ENCODE measurements around the gene SMIM21.

SMIM21 gene

DNA sequence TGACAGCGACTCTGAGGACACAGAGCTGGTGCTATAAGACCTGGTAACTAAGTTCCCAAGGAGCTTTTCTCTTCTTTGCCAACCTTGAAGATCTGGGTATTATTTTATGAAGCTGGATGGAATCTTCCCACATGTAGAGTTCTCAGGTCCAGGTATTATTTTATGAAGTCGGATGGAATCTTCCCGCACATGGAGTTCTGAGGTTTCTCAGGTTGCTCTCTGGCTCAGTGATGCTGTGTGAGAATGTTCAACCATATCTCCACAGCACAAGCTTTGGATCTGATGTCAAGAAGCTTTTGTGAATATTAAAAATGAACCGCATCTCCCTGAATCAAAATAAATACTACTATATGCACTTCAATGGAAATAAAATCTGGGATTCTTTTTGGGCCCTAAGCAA, at the start of gene SMIM21:
TSS of gene SMIM21 (minus strand) at position 101 of the 400 bp plus-strand sequence. CDS start 140 bp downstream, outside the sequence.
- H3K4me2 ChIP-seq, result no peak within 1 kb of the TSS
- H3K27ac ChIP-seq, result no peak within 1 kb of the TSS
- H4K20me1 ChIP-seq, result no peaks in the 10 kb centered on the region
- H3K4me3 ChIP-seq, result no peak within 1 kb of the TSS
- H3K27me3 ChIP-seq, result peaks cover 0 to 3% (median 0%) of the 10 kb centered on the region in 11 experiments; a peak in 1 of 22 replicates
- no peak within 1 kb of the TSS for H3K9ac ChIP-seq
- no peak for TF ChIP-seq Cebpa-rat (IDR thresholded peaks at IDR 0.05)
- no peaks in the 10 kb centered on the region for H3K4me1 ChIP-seq
- no peaks in the 10 kb centered on the region for H3K36me3 ChIP-seq
- 0 out of 22 replicates have a peak, but pooled peaks cover 0 to under 1% (median 0%) of the 10 kb centered on the region in 11 experiments for H3K9me3 ChIP-seq (replicated peaks in 1 of 11)

DNA sequence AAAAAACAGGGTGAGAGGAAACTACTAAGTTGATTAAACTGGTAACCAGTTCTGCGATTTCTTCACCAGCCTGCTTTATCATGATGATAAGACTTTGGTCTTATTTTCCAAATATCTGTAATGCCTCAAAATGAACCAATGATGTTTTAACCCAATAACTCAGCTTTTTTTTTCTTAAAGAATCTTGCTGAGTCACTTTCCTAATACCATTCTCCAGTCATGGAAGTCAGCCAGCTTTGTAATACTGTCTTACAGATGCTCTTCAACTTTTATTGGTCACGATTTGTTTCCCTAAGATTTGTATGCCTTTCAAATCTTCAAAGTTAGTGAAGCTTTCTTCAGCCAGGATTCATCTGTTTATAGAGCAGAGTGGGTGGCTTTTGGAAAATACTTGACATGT, 47.7 kb upstream of the SMIM21 start:
- Histone ChIP-seq H3K27me3 (no peaks in the 10 kb centered on the region), H3K9ac (no peak overlapping the region), H4K20me1 (no peaks in the 10 kb centered on the region), H3K36me3 (no peaks in the 10 kb centered on the region), H3K9me3 (replicated peaks in 1 of 11) (no peaks in the 10 kb centered on the region), H3K27ac (no peak overlapping the region), H3K4me1 (peaks cover 0 to 11% (median 0%) of the 10 kb centered on the region in 10 experiments; a peak in 1 of 20 replicates), H3K4me3 (no peak overlapping the region), H3K4me2 (no peak overlapping the region)
- TF ChIP-seq Cebpa-rat (IDR thresholded peaks at IDR 0.05), result no peak

DNA sequence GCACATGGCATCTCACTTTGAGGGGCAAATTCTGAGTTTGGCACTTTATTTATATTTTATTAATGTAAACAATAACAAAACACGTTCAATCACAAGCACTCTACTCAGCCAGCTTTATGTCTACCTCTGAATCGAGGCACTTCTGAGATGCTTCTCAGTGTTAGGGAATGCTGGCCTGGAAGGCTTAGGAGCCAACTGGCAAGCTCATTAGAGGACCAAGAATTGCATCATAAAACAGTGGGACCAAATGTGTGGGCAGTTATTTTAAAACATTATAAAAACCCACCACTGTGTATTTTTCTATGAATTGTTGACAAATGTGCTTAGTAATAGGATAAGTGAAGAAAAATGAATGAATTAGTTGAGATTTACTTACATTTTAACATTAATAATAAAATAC, 46.8 kb upstream of the SMIM21 start:
- no peak overlapping the region for H3K4me3 ChIP-seq
- H3K36me3 ChIP-seq, result no peaks in the 10 kb centered on the region
- H4K20me1 ChIP-seq, result no peaks in the 10 kb centered on the region
- H3K9ac ChIP-seq, result no peak overlapping the region
- no peak overlapping the region for H3K27ac ChIP-seq
- no peak overlapping the region for H3K4me2 ChIP-seq
- no peaks in the 10 kb centered on the region for H3K9me3 ChIP-seq (replicated peaks in 1 of 11)
- H3K27me3 ChIP-seq, result no peaks in the 10 kb centered on the region
- TF ChIP-seq Cebpa-rat (IDR thresholded peaks at IDR 0.05), result no peak
- H3K4me1 ChIP-seq, result peaks cover 0 to 11% (median 0%) of the 10 kb centered on the region in 10 experiments; a peak in 1 of 20 replicates

DNA sequence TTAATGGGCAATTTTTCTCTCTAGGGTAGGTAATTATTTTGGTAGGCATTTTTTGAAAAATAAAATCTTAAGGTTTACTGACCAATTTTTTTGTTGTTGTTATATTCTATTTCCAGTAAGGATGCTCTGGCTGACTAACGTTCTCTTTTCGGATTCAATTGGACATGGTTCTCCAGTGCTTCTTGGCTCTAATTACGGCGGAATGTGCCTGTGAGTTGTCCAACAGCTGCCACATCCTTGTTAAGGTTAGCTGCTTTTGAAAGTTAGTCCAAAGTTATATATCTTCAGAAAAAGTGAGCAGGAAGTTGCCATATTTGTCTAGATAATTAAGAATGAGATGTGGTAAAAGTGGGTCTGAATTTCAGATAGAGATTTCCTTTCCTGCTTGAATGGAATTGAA, 45.8 kb upstream of the SMIM21 start:
- H3K27ac ChIP-seq, result no peak overlapping the region
- TF ChIP-seq Cebpa-rat (IDR thresholded peaks at IDR 0.05), result no peak
- peaks cover 0 to 10% (median 0%) of the 10 kb centered on the region in 10 experiments; a peak in 1 of 20 replicates for H3K4me1 ChIP-seq
- no peaks in the 10 kb centered on the region for H3K36me3 ChIP-seq
- no peaks in the 10 kb centered on the region for H3K27me3 ChIP-seq
- no peak overlapping the region for H3K4me3 ChIP-seq
- H3K9me3 ChIP-seq (replicated peaks in 1 of 11), result no peaks in the 10 kb centered on the region
- no peaks in the 10 kb centered on the region for H4K20me1 ChIP-seq
- H3K4me2 ChIP-seq, result no peak overlapping the region
- H3K9ac ChIP-seq, result no peak overlapping the region

DNA sequence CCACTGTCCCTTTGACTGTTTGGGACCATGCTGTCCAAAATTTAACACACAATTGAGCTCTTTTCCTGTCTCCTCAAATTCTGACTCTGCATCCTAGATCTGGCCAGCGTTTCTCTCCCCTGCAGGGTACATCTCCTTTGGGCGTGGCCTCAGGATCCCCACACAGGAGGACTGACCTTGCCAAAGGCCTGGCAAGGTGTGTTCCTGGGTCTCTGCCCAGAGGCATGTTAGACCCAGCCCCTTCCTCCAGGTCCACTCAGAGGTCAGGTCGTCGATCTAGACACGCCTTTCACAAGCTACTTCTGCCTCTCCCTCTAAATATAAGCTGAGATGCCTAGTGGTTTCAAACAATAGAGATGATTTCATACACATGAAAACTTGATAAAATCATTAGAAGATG, 45.4 kb upstream of the SMIM21 start:
- TF ChIP-seq Cebpa-rat (IDR thresholded peaks at IDR 0.05), result no peak
- Histone ChIP-seq H4K20me1 (no peaks in the 10 kb centered on the region), H3K9me3 (replicated peaks in 1 of 11) (no peaks in the 10 kb centered on the region), H3K4me2 (no peak overlapping the region), H3K27me3 (no peaks in the 10 kb centered on the region), H3K9ac (no peak overlapping the region), H3K27ac (no peak overlapping the region), H3K4me1 (peaks cover 0 to 6% (median 0%) of the 10 kb centered on the region in 10 experiments; a peak in 1 of 20 replicates), H3K36me3 (no peaks in the 10 kb centered on the region), H3K4me3 (no peak overlapping the region)

DNA sequence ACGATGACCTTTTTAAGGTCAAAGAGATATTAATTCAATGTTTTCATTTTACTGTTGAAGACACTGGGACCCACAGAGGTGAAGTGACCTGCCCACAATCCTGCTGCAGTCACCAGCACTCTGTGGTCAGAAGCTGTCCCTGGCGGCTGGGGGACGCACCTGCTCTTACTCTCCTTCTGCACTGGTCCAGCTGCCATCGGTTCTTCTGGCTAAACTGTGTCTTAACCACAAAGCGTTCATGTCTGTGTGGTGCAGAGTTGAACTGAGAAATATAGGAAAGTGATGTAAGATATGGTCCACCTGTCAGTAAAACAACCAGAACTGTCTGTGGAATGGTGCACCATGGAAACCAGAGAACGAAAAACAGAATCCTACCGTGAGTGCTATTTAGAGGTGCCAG, 44.9 kb upstream of the SMIM21 start:
- no peak overlapping the region for H3K4me2 ChIP-seq
- no peak overlapping the region for H3K9ac ChIP-seq
- no peak overlapping the region for H3K27ac ChIP-seq
- no peaks in the 10 kb centered on the region for H3K9me3 ChIP-seq (replicated peaks in 1 of 11)
- H3K36me3 ChIP-seq, result no peaks in the 10 kb centered on the region
- H4K20me1 ChIP-seq, result no peaks in the 10 kb centered on the region
- H3K4me3 ChIP-seq, result no peak overlapping the region
- H3K27me3 ChIP-seq, result no peaks in the 10 kb centered on the region
- H3K4me1 ChIP-seq, result 0 out of 20 replicates have a peak, but pooled peaks cover 0 to 1% (median 0%) of the 10 kb centered on the region in 10 experiments
- no peak for TF ChIP-seq Cebpa-rat (IDR thresholded peaks at IDR 0.05)

DNA sequence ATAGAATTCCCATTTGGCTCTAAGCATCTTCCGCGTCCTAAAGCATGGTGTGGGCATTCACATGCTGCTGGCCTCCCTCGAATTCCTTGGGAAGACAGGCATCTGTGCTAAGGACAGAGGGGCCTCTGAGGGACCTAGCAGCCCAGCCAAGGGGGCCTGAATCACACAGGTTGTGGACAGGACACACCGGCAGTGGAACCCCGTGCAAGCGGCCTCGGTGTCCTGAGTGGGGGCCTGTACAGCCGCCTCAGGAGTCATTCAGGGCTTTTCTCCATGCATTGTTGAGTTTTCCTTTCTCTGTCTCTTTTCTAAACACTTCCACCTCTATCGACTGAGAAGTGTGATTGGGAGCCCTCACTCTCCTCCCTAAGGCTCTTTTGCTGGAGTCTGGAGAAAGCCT, 44.3 kb upstream of the SMIM21 start:
- H3K4me1 ChIP-seq, result no peaks in the 10 kb centered on the region
- no peak overlapping the region for H3K27ac ChIP-seq
- no peak overlapping the region for H3K4me2 ChIP-seq
- H3K4me3 ChIP-seq, result no peak overlapping the region
- H3K36me3 ChIP-seq, result no peaks in the 10 kb centered on the region
- no peaks in the 10 kb centered on the region for H3K9me3 ChIP-seq (replicated peaks in 1 of 11)
- no peaks in the 10 kb centered on the region for H4K20me1 ChIP-seq
- TF ChIP-seq Cebpa-rat (IDR thresholded peaks at IDR 0.05), result no peak
- no peaks in the 10 kb centered on the region for H3K27me3 ChIP-seq
- H3K9ac ChIP-seq, result no peak overlapping the region

DNA sequence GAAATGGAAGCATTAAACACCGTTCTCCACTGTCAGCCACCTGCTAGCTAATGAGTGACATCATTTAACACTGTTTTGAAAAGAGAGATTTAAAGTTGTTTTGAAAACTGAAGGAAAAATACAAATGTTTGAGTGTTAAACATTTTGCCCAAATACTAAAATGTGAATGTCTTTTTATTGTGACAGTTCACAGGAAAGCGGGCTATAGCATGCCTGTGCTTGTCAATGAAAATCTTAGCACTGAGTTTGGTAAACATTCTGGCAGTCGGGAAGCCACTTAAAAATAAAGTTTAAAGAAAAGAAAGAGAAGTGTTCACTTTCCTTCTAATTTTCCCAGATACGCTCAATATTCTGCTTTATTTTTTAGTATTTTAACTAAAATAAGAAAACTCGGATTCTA, 40.3 kb upstream of the SMIM21 start:
- Histone ChIP-seq H3K4me2 (no peak overlapping the region), H3K4me1 (no peaks in the 10 kb centered on the region), H3K36me3 (no peaks in the 10 kb centered on the region)

DNA sequence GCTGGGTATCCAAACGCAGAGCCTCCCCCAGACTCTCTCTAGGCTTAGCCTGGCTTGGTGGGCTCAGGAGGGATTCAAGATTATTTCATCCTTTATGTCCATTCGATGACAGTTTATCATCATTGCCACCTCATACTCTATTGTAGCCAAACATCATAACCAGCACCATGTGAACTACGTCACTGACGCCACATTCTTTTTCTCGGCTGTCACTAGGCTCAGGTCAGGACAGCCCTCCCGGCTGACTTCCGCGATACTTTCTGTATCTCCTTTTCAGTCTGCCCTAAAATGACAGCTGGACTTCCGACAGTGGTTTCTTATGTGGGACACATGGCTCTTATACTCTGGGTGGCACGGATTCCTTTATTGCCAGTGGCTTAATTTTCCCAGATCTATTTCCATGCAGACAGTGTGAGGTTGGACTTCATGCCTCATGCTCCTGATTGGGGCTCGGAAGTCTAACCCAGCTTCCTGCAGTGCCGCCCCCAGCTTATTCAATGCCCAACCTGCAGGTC, 39.8 kb upstream of the SMIM21 start:
- Histone ChIP-seq H3K27ac (no peak overlapping the region), H3K4me2 (no peak overlapping the region), H3K4me1 (no peaks in the 10 kb centered on the region), H3K36me3 (no peaks in the 10 kb centered on the region), H4K20me1 (no peaks in the 10 kb centered on the region), H3K27me3 (no peaks in the 10 kb centered on the region), H3K9me3 (replicated peaks in 1 of 11) (no peaks in the 10 kb centered on the region), H3K9ac (no peak overlapping the region), H3K4me3 (no peak overlapping the region)
- TF ChIP-seq Cebpa-rat (IDR thresholded peaks at IDR 0.05), result no peak

More for the DNA sequence above, 40.3 kb upstream of the SMIM21 start:
- no peaks in the 10 kb centered on the region for H3K9me3 ChIP-seq (replicated peaks in 1 of 11)
- H3K27ac ChIP-seq, result no peak overlapping the region
- H3K9ac ChIP-seq, result no peak overlapping the region
- no peaks in the 10 kb centered on the region for H4K20me1 ChIP-seq
- no peaks in the 10 kb centered on the region for H3K27me3 ChIP-seq
- TF ChIP-seq Cebpa-rat (IDR thresholded peaks at IDR 0.05), result no peak
- H3K4me3 ChIP-seq, result no peak overlapping the region

DNA sequence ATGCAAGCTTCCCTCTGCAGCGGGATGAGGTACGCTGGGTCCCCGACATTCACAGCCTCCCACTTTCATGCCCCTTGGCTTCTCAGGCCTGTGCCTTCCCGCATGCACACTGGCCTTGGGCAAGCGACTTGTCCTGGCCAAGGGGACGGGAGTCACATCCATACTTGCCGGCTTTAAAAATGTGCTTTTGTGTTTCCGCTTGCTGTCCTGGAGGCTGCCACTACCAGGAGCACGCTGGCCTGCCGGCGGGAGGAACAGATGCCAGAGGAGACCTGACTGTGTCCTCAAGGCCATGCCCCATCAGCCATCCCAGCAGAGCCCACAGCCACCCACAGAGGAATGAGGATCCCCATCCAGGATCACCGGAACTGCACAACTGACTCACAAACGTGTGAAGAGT, 36.9 kb upstream of the SMIM21 start:
- H3K9me3 ChIP-seq (replicated peaks in 1 of 11), result peaks cover 0 to 9% (median 6%) of the 10 kb centered on the region in 11 experiments; a peak in 18 of 22 replicates
- H3K27me3 ChIP-seq, result no peaks in the 10 kb centered on the region
- H3K36me3 ChIP-seq, result no peaks in the 10 kb centered on the region
- H3K9ac ChIP-seq, result no peak overlapping the region
- no peak overlapping the region for H3K4me2 ChIP-seq
- no peak overlapping the region for H3K27ac ChIP-seq
- no peaks in the 10 kb centered on the region for H4K20me1 ChIP-seq
- no peak overlapping the region for H3K4me3 ChIP-seq
- no peak for TF ChIP-seq Cebpa-rat (IDR thresholded peaks at IDR 0.05)
- H3K4me1 ChIP-seq, result no peaks in the 10 kb centered on the region

Measured in BLaER1 treated with 17β-estradiol and CSF1 and Interleukin-3, amounts not matched to agents 10 nM and 100 nM (cell line).